Measurements from ENCODE around the gene ALAS1. TPM values are rescaled to one million over a fixed set of nuclear protein-coding genes. Genes with fewer than 3 reads are reported as not detected.

ALAS1 gene
- total RNA-seq, 6 donors from 2014 or later: 53.2 to 97.3 (median 74.0) TPM

DNA sequence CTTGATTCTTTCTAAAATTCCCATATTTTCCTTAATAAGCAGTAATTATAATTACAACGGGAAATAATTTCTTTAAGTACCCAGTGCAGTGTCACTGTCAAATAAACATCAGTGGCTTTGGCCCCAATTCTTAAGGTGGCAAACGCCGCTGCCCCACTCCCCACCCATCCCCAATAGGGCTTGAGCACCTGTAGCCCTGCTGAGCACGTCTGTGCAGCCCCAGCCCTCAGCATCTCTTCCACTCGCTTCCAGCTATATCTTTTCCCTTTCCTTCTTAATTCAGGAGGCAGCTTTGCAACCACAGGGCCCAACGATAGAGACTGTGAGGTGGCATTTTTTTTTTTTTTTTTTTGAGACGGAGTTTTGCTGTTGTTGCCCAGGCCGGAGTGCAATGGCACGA is 56.6 kb downstream of the ALAS1 start:
- TF ChIP-seq, protein P1, sequence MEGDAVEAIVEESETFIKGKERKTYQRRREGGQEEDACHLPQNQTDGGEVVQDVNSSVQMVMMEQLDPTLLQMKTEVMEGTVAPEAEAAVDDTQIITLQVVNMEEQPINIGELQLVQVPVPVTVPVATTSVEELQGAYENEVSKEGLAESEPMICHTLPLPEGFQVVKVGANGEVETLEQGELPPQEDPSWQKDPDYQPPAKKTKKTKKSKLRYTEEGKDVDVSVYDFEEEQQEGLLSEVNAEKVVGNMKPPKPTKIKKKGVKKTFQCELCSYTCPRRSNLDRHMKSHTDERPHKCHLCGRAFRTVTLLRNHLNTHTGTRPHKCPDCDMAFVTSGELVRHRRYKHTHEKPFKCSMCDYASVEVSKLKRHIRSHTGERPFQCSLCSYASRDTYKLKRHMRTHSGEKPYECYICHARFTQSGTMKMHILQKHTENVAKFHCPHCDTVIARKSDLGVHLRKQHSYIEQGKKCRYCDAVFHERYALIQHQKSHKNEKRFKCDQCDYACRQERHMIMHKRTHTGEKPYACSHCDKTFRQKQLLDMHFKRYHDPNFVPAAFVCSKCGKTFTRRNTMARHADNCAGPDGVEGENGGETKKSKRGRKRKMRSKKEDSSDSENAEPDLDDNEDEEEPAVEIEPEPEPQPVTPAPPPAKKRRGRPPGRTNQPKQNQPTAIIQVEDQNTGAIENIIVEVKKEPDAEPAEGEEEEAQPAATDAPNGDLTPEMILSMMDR (IDR thresholded peaks at IDR 0.05): no peak
- TF ChIP-seq EP300 (IDR thresholded peaks at IDR 0.05) (no peak), POLR2AphosphoS5 (IDR thresholded peaks at IDR 0.05) (no peak), POLR2A (IDR thresholded peaks at IDR 0.05) (no peak)
- no peak overlapping the region for H3K4me3 ChIP-seq
- ATAC-seq (ENCODE audit: low FRiP score in 2 of 2) (no peak), DNase-seq (no peak)
- H3K9me3 ChIP-seq: no peaks in the 10 kb centered on the region
- H3K4me1 ChIP-seq: peaks cover 3 to 29% (median 10%) of the 10 kb centered on the region in 4 donors
- H3K27ac ChIP-seq: peak overlapping the region in 1 of 4 donors; percentile 41
- WGBS, 2 donors: 82 to 87% methylated on average over 9 of the region's 9 CpGs
- peaks cover 41 to 100% (median 62%) of the 10 kb centered on the region in 4 donors for H3K36me3 ChIP-seq
- no peaks in the 10 kb centered on the region for H3K27me3 ChIP-seq

DNA sequence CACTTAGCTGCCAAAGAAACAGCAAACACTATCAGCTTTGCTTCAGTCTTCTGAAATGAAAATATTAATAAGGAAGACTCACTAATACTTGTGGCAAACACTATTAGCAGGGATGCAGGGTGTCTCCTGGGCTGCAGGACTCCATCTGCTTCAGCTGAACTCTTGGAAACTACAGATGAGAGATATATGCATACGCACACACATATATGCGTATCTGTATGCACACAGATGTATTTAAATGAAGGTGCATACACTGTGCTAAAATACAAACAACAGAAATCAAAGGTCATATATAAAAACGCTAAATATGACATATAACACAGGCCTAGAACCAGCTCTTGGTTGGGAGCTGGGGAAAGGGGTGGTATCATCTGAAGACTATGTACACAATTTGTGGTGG is 58.2 kb downstream of the ALAS1 start:
- no peak overlapping the region for H3K27ac ChIP-seq
- 82 to 92% methylated on average over 3 of the region's 3 CpGs for WGBS, 2 donors
- no peaks in the 10 kb centered on the region for H3K9me3 ChIP-seq
- H3K36me3 ChIP-seq: peaks cover 49 to 100% (median 76%) of the 10 kb centered on the region in 4 donors
- DNase-seq (no peak), ATAC-seq (ENCODE audit: low FRiP score in 2 of 2) (no peak)
- no peak overlapping the region for H3K4me3 ChIP-seq
- TF ChIP-seq, protein P1 (IDR thresholded peaks at IDR 0.05): no peak
- TF ChIP-seq POLR2AphosphoS5 (IDR thresholded peaks at IDR 0.05) (no peak), EP300 (IDR thresholded peaks at IDR 0.05) (no peak)
- no peaks in the 10 kb centered on the region for H3K27me3 ChIP-seq
- peaks cover 3 to 23% (median 10%) of the 10 kb centered on the region in 4 donors for H3K4me1 ChIP-seq

DNA sequence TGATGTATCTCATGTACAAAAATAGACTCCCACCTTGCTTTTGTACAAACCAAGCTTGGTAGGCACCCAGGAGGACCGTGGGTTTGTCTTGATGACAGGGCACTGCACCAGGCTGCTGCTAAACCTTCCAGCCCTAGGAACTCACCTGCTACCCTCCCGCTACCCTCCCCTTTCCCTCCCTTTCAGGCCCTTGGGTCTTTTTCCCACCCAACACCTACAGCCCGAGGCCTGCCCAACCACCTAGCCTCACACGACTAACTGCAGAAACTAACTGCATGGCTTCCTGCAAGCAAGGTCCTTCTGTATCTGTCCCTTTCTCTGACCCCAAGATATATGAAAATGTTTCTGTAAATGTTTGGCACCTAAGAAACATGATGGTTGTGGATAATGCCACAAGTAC is 58.7 kb downstream of the ALAS1 start:
- H3K36me3 ChIP-seq: peaks cover 49 to 100% (median 76%) of the 10 kb centered on the region in 4 donors
- no peaks in the 10 kb centered on the region for H3K27me3 ChIP-seq
- WGBS, 2 donors: 80 to 87% methylated on average over 4 of the region's 4 CpGs
- ATAC-seq (ENCODE audit: low FRiP score in 2 of 2) (no peak), DNase-seq (no peak)
- no peak overlapping the region for H3K4me3 ChIP-seq
- peaks cover 3 to 23% (median 10%) of the 10 kb centered on the region in 4 donors for H3K4me1 ChIP-seq
- H3K9me3 ChIP-seq: no peaks in the 10 kb centered on the region
- H3K27ac ChIP-seq: no peak overlapping the region
- no peak for TF ChIP-seq POLR2A (IDR thresholded peaks at IDR 0.05)
- TF ChIP-seq POLR2AphosphoS5 (IDR thresholded peaks at IDR 0.05): no peak
- no peak for TF ChIP-seq EP300 (IDR thresholded peaks at IDR 0.05)
- TF ChIP-seq, protein P1 (IDR thresholded peaks at IDR 0.05): no peak

DNA sequence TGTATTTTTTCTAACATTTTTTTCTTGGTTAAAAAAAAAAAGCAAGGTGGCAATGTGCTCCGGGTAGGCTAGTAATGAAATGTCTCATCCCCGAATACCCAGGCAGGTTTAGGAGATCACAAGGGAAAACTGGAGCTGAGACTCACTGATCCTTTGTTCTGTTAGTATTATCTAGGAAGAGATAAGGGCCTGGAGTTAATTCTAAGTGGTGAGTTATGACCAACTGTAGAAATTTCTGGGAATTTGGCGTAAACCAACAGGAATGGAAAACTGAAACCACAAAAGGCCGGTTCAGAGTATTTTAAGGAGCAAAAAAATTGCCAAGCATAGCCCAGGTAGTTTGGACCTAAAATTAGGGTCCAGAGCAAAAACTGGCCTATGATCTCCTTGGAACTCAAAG is 60.0 kb downstream of the ALAS1 start:
- Histone ChIP-seq H3K27me3 (no peaks in the 10 kb centered on the region), H3K27ac (no peak overlapping the region), H3K9me3 (no peaks in the 10 kb centered on the region), H3K4me3 (no peak overlapping the region), H3K36me3 (peaks cover 57 to 100% (median 83%) of the 10 kb centered on the region in 4 donors), H3K4me1 (peaks cover 3 to 22% (median 9%) of the 10 kb centered on the region in 4 donors)
- ATAC-seq (ENCODE audit: low FRiP score in 2 of 2) (no peak), DNase-seq (no peak)
- 84 to 89% methylated on average over 4 of the region's 4 CpGs for WGBS, 2 donors
- TF ChIP-seq POLR2A (IDR thresholded peaks at IDR 0.05): no peak
- no peak for TF ChIP-seq EP300 (IDR thresholded peaks at IDR 0.05)
- TF ChIP-seq POLR2AphosphoS5 (IDR thresholded peaks at IDR 0.05): no peak
- TF ChIP-seq, protein P1 (IDR thresholded peaks at IDR 0.05): no peak

DNA sequence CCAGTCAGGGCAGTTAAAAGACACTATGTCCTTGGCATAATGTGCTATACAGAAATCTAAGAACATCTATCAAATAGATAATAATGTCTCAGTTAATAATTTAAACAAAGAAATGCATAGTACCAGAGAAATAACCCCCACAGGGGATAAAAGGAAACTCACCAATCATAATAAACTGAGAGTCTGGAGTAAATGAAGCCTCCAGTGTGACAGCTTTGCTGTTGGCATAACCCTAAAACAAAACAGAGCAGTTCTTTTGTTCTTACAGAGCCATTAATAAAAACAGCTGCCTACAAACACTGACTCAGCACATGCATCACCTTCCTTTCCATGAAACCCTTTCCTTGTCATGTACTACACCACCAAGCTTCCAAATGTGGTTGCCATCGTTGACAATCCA is 61.1 kb downstream of the ALAS1 start:
- no peaks in the 10 kb centered on the region for H3K9me3 ChIP-seq
- ATAC-seq (ENCODE audit: low FRiP score in 2 of 2) (no peak), DNase-seq (no peak)
- WGBS, 2 donors: 53 to 63% methylated on average over 1 of the region's 1 CpG
- peaks cover 66 to 100% (median 84%) of the 10 kb centered on the region in 4 donors for H3K36me3 ChIP-seq
- H3K27me3 ChIP-seq: no peaks in the 10 kb centered on the region
- H3K27ac ChIP-seq: no peak overlapping the region
- no peak for TF ChIP-seq POLR2AphosphoS5 (IDR thresholded peaks at IDR 0.05)
- TF ChIP-seq POLR2A (IDR thresholded peaks at IDR 0.05): no peak
- TF ChIP-seq, protein P1 (IDR thresholded peaks at IDR 0.05): no peak
- TF ChIP-seq EP300 (IDR thresholded peaks at IDR 0.05): no peak
- no peak overlapping the region for H3K4me3 ChIP-seq
- peaks cover 1 to 20% (median 3%) of the 10 kb centered on the region in 4 donors for H3K4me1 ChIP-seq
